Measurements from ENCODE around the gene MAPT.

DNA sequence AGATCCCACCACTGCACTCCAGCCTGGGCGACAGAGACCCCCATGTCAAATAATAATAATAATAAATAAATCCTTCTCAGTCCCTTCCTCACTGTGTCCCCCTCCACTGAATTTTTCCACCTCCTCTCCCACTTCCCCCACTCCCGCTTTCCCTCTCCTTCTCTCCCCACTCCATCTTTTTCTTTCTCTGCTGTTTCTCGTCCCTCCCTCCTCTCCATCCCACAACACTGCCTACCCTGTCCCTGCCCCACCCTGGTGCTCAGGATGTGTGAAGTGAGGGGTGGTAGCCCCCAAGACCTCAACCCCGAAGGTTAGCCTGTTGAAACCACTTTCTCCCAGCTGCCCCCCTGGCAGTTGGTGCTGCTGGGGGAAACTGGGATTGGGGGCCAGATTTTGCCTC is 70.3 kb downstream of the MAPT start:
- TF ChIP-seq EP300 (IDR thresholded peaks at IDR 0.05; ENCODE audit: borderline replicate concordance) (no peak), RAD21 (IDR thresholded peaks at IDR 0.05; ENCODE audit: low read depth) (no peak), MAX (IDR thresholded peaks at IDR 0.05) (no peak), TAF1 (IDR thresholded peaks at IDR 0.05; ENCODE audit: low read depth) (no peak), CREB1 (IDR thresholded peaks at IDR 0.05; ENCODE audit: low read depth) (no peak), ZBTB7A (IDR thresholded peaks at IDR 0.05; ENCODE audit: low read depth) (no peak), NFIC (IDR thresholded peaks at IDR 0.05) (no peak), CEBPB (IDR thresholded peaks at IDR 0.05) (no peak), EGR1 (IDR thresholded peaks at IDR 0.05) (no peak), YY1 (IDR thresholded peaks at IDR 0.05; ENCODE audit: low read depth) (no peak), FOXM1 (IDR thresholded peaks at IDR 0.05; ENCODE audit: borderline replicate concordance, low read depth) (no peak)
- TF ChIP-seq, protein P1, sequence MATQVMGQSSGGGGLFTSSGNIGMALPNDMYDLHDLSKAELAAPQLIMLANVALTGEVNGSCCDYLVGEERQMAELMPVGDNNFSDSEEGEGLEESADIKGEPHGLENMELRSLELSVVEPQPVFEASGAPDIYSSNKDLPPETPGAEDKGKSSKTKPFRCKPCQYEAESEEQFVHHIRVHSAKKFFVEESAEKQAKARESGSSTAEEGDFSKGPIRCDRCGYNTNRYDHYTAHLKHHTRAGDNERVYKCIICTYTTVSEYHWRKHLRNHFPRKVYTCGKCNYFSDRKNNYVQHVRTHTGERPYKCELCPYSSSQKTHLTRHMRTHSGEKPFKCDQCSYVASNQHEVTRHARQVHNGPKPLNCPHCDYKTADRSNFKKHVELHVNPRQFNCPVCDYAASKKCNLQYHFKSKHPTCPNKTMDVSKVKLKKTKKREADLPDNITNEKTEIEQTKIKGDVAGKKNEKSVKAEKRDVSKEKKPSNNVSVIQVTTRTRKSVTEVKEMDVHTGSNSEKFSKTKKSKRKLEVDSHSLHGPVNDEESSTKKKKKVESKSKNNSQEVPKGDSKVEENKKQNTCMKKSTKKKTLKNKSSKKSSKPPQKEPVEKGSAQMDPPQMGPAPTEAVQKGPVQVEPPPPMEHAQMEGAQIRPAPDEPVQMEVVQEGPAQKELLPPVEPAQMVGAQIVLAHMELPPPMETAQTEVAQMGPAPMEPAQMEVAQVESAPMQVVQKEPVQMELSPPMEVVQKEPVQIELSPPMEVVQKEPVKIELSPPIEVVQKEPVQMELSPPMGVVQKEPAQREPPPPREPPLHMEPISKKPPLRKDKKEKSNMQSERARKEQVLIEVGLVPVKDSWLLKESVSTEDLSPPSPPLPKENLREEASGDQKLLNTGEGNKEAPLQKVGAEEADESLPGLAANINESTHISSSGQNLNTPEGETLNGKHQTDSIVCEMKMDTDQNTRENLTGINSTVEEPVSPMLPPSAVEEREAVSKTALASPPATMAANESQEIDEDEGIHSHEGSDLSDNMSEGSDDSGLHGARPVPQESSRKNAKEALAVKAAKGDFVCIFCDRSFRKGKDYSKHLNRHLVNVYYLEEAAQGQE (IDR thresholded peaks at IDR 0.05; ENCODE audit: low read depth), result no peak
- TF ChIP-seq, protein P2, sequence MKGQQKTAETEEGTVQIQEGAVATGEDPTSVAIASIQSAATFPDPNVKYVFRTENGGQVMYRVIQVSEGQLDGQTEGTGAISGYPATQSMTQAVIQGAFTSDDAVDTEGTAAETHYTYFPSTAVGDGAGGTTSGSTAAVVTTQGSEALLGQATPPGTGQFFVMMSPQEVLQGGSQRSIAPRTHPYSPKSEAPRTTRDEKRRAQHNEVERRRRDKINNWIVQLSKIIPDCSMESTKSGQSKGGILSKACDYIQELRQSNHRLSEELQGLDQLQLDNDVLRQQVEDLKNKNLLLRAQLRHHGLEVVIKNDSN (IDR thresholded peaks at IDR 0.05), result no peak

Data from Ishikawa (cell line).